Activated T-cell treated with anti-CD3 and anti-CD28 coated beads for 24 hours (primary cell): ENCODE data around the gene SH3BP5.
A peak's percentile ranks its signal among the peaks of the same experiment; 100 is the strongest.

Experiments
- DNase-seq: peaks from one replicate; pipeline ENCODE4 v3.0.0-alpha.2; 2020; ENCODE audit warnings: low read depth

The SH3BP5 gene

GRCh38 chr3:15325228-15325627 is 7.2 kb downstream of the SH3BP5 start:
- no peak for DNase-seq

GRCh38 chr3:15324379-15324808 is 8.0 kb downstream of the SH3BP5 start:
- DNase-seq, result no peak

- DNase-seq, result no peak
These were observed 9.3 kb downstream of the SH3BP5 start for GRCh38 chr3:15323063-15323462.

- no peak for DNase-seq
These were observed 11.0 kb downstream of the SH3BP5 start for GRCh38 chr3:15321349-15321748.

GRCh38 chr3:15319575-15319974 is 12.8 kb downstream of the SH3BP5 start:
- no peak for DNase-seq

GRCh38 chr3:15319136-15319535 is 13.2 kb downstream of the SH3BP5 start:
- no peak for DNase-seq

GRCh38 chr3:15318661-15319060 is 13.7 kb downstream of the SH3BP5 start:
- DNase-seq, result no peak

GRCh38 chr3:15316998-15317435 is 15.4 kb downstream of the SH3BP5 start:
- DNase-seq, result no peak

GRCh38 chr3:15315003-15315402 is 17.4 kb downstream of the SH3BP5 start:
- no peak for DNase-seq

GRCh38 chr3:15314276-15314675 is 18.1 kb downstream of the SH3BP5 start:
- DNase-seq, result no peak

- DNase-seq, result no peak
These were observed 18.9 kb downstream of the SH3BP5 start for GRCh38 chr3:15313461-15313860.

GRCh38 chr3:15312550-15312949 is 19.8 kb downstream of the SH3BP5 start:
- no peak for DNase-seq

GRCh38 chr3:15310491-15311370 is 21.7 kb downstream of the SH3BP5 start:
- DNase-seq, result peak; percentile 63

GRCh38 chr3:15309662-15310335 is 22.6 kb downstream of the SH3BP5 start:
- DNase-seq, result no peak

- DNase-seq, result no peak
These were observed 24.8 kb downstream of the SH3BP5 start for GRCh38 chr3:15307580-15307979.

- DNase-seq, result no peak
These were observed 25.4 kb downstream of the SH3BP5 start for GRCh38 chr3:15306979-15307359.

GRCh38 chr3:15305359-15305844 is 27.0 kb downstream of the SH3BP5 start:
- DNase-seq, result no peak

GRCh38 chr3:15303728-15304127 is 28.7 kb downstream of the SH3BP5 start:
- no peak for DNase-seq

- no peak for DNase-seq
These were observed 29.2 kb downstream of the SH3BP5 start for GRCh38 chr3:15303216-15303615.

- no peak for DNase-seq
These were observed 30.6 kb downstream of the SH3BP5 start for GRCh38 chr3:15301761-15302160.

GRCh38 chr3:15300323-15301078 is 31.9 kb downstream of the SH3BP5 start:
- no peak for DNase-seq

GRCh38 chr3:15299036-15299435 is 33.4 kb downstream of the SH3BP5 start:
- no peak for DNase-seq
